SK-N-SH treated with all-trans-retinoic acid at 6 μM for 48 hours (cell line): ENCODE results near the gene CRIP1.

Source experiments
- ATAC-seq: fragments of 200-7000 bp; cut with Tn5 transposase; 3 replicates; pipeline ENCODE4 v1.9.1; 2020; ENCODE audit warnings: mild to moderate bottlenecking, moderate library complexity
- ARNTL ChIP-seq: fragments of 450-650 bp; formaldehyde crosslinking; IDR thresholded peaks from 2 replicates; pipeline ENCODE4 v1.5.0; 2020; ENCODE audit warnings: low read depth, mild to moderate bottlenecking, moderate library complexity, borderline replicate concordance
- BACH2 ChIP-seq: fragments of 250-450 bp; sonication (Bioruptor Pico); IDR thresholded peaks from 2 replicates; pipeline ENCODE4 v1.9.0; 2021; ENCODE audit warnings: mild to moderate bottlenecking, borderline replicate concordance
- CREB5 ChIP-seq: fragments of 250-450 bp; sonication (Bioruptor Pico); IDR thresholded peaks from 2 replicates; pipeline ENCODE4 v1.5.1; 2020; ENCODE audit warnings: low read depth, mild to moderate bottlenecking, moderate library complexity
- CSDC2 ChIP-seq: fragments of 250-450 bp; sonication (Bioruptor Pico); IDR thresholded peaks from 2 replicates; pipeline ENCODE4 v1.5.0; 2020; ENCODE audit warnings: mild to moderate bottlenecking, moderate library complexity
- GLIS3 ChIP-seq: fragments of 250-450 bp; sonication (Bioruptor Pico); IDR thresholded peaks from 2 replicates; pipeline ENCODE4 v1.5.0; 2020; ENCODE audit warnings: mild to moderate bottlenecking, moderate library complexity
- ISL1 ChIP-seq: fragments of 250-450 bp; sonication (Bioruptor Pico); IDR thresholded peaks from 2 replicates; pipeline ENCODE4 v2.1.2; 2022; ENCODE audit warnings: mild to moderate bottlenecking, moderate library complexity
- OSR1 ChIP-seq: fragments of 250-450 bp; sonication (Bioruptor Pico); IDR thresholded peaks from 2 replicates; pipeline ENCODE4 v1.8.0; 2022; ENCODE audit warnings: moderate library complexity, mild to moderate bottlenecking, inconsistent platforms
- PATZ1 ChIP-seq: fragments of 250-450 bp; sonication (Bioruptor Pico); IDR thresholded peaks from 2 replicates; pipeline ENCODE4 v1.8.0; 2020; ENCODE audit warnings: mild to moderate bottlenecking, moderate library complexity, borderline replicate concordance
- PPARA ChIP-seq: fragments of 250-450 bp; sonication (Bioruptor Pico); IDR thresholded peaks from 2 replicates; pipeline ENCODE4 v1.5.0; 2020; ENCODE audit warnings: mild to moderate bottlenecking, borderline replicate concordance
- RARB ChIP-seq: fragments of 250-450 bp; sonication (Bioruptor Pico); IDR thresholded peaks from 2 replicates; pipeline ENCODE4 v1.8.0; 2021; ENCODE audit warnings: mild to moderate bottlenecking, moderate library complexity
- SNAI2 ChIP-seq: fragments of 250-450 bp; sonication (Bioruptor Pico); IDR thresholded peaks from 2 replicates; pipeline ENCODE4 v1.5.0; 2020; ENCODE audit warnings: mild to moderate bottlenecking, moderate library complexity
- TCF4 ChIP-seq: fragments of 250-450 bp; sonication (Bioruptor Pico); IDR thresholded peaks from 2 replicates; pipeline ENCODE4 v1.8.0; 2021; ENCODE audit warnings: mild to moderate bottlenecking, moderate library complexity, borderline replicate concordance
- TOX ChIP-seq: fragments of 250-450 bp; sonication (Bioruptor Pico); IDR thresholded peaks from 2 replicates; pipeline ENCODE4 v1.8.0; 2021; ENCODE audit warnings: mild to moderate bottlenecking, moderate library complexity, borderline replicate concordance
- ZFP3 ChIP-seq: fragments of 250-450 bp; sonication (Bioruptor Pico); IDR thresholded peaks from 2 replicates; pipeline ENCODE4 v1.5.0; 2020; ENCODE audit warnings: mild to moderate bottlenecking, moderate library complexity
- ZNF565 ChIP-seq: fragments of 450-650 bp; formaldehyde crosslinking; conservative IDR thresholded peaks from 2 replicates; pipeline ENCODE4 v1.5.0; 2020; ENCODE audit warnings: low read depth, mild to moderate bottlenecking, moderate library complexity
- ZNF70 ChIP-seq: fragments of 450-650 bp; formaldehyde crosslinking; IDR thresholded peaks from 2 replicates; pipeline ENCODE4 v1.5.0; 2020; ENCODE audit warnings: mild to moderate bottlenecking, moderate library complexity
- ZNF8 ChIP-seq: fragments of 450-650 bp; formaldehyde crosslinking; IDR thresholded peaks from 2 replicates; pipeline ENCODE4 v1.5.0; 2020; ENCODE audit warnings: mild to moderate bottlenecking, moderate library complexity
- TF ChIP-seq, protein P1 (sequence below): fragments of 250-450 bp; sonication (Bioruptor Pico); IDR thresholded peaks from 2 replicates; pipeline ENCODE4 v1.5.0; 2020; ENCODE audit warnings: mild to moderate bottlenecking, moderate library complexity

Gene CRIP1

GRCh38 chr14:105536051-105536450, 49.4 kb downstream of the CRIP1 start:
- no peak for ATAC-seq
- TF ChIP-seq GLIS3 (CRISPR knock-in tag) (no peak), SNAI2 (CRISPR knock-in tag) (no peak), ZFP3 (CRISPR knock-in tag) (no peak), BACH2 (CRISPR knock-in tag) (no peak), CREB5 (CRISPR knock-in tag) (no peak), ISL1 (no peak), ZNF70 (no peak), PATZ1 (CRISPR knock-in tag) (no peak), ZNF565 (CRISPR knock-in tag) (no peak), TCF4 (CRISPR knock-in tag) (no peak), CSDC2 (CRISPR knock-in tag) (no peak)
- TF ChIP-seq, protein P1, sequence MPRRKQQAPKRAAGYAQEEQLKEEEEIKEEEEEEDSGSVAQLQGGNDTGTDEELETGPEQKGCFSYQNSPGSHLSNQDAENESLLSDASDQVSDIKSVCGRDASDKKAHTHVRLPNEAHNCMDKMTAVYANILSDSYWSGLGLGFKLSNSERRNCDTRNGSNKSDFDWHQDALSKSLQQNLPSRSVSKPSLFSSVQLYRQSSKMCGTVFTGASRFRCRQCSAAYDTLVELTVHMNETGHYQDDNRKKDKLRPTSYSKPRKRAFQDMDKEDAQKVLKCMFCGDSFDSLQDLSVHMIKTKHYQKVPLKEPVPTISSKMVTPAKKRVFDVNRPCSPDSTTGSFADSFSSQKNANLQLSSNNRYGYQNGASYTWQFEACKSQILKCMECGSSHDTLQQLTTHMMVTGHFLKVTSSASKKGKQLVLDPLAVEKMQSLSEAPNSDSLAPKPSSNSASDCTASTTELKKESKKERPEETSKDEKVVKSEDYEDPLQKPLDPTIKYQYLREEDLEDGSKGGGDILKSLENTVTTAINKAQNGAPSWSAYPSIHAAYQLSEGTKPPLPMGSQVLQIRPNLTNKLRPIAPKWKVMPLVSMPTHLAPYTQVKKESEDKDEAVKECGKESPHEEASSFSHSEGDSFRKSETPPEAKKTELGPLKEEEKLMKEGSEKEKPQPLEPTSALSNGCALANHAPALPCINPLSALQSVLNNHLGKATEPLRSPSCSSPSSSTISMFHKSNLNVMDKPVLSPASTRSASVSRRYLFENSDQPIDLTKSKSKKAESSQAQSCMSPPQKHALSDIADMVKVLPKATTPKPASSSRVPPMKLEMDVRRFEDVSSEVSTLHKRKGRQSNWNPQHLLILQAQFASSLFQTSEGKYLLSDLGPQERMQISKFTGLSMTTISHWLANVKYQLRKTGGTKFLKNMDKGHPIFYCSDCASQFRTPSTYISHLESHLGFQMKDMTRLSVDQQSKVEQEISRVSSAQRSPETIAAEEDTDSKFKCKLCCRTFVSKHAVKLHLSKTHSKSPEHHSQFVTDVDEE (CRISPR knock-in tag) = no peak
- TF ChIP-seq, all 23 proteins: peak for 0

GRCh38 chr14:105536691-105537579, 50.2 kb downstream of the CRIP1 start:
- ATAC-seq = no peak
- TF ChIP-seq ISL1 (no peak), ARNTL (CRISPR knock-in tag) (no peak), PATZ1 (CRISPR knock-in tag) (no peak), GLIS3 (CRISPR knock-in tag) (no peak), CSDC2 (CRISPR knock-in tag) (no peak), OSR1 (CRISPR knock-in tag) (no peak), BACH2 (CRISPR knock-in tag) (no peak), ZNF565 (CRISPR knock-in tag) (no peak), PPARA (CRISPR knock-in tag) (no peak), TOX (CRISPR knock-in tag) (no peak), ZFP3 (CRISPR knock-in tag) (no peak), TCF4 (CRISPR knock-in tag) (no peak), ZNF8 (CRISPR knock-in tag) (no peak), RARB (CRISPR knock-in tag) (no peak), ZNF70 (no peak), CREB5 (CRISPR knock-in tag) (no peak), SNAI2 (CRISPR knock-in tag) (no peak)
- TF ChIP-seq, all 23 proteins: peak for 0
